T-helper 17 cell (primary cell): ENCODE measurements around the gene TTC21A. TPM values are rescaled to one million over a fixed set of nuclear protein-coding genes. Genes with fewer than 3 reads are reported as not detected.

ENCODE experiments used
- ATAC-seq: fragments of 150-1000 bp; cut with Tn5 transposase; 2 replicates; pipeline ENCODE4 v1.10.0; 2021; ENCODE audit warnings: mild to moderate bottlenecking, moderate library complexity
- DNase-seq, 3 donors: peaks; one replicate each; pipeline versions ENCODE4 v3.0.0 to v3.0.0-alpha.2; 2020 to 2021
- H3K9me3 ChIP-seq: one replicate; pipeline ENCODE4 v1.7.0; 2013; ENCODE audit warnings: low read length, mild to moderate bottlenecking; ENCODE audit not compliant: control insufficient read depth, poor library complexity, severe bottlenecking
- H3K27ac Mint-ChIP-seq: one replicate; pipeline ENCODE4 v1.8.0; 2022; ENCODE audit warnings: mild to moderate bottlenecking, moderate library complexity, mixed read lengths
- H3K27me3 Mint-ChIP-seq: one replicate; pipeline ENCODE4 v1.8.0; 2022; ENCODE audit warnings: mixed read lengths
- H3K36me3 Mint-ChIP-seq: one replicate; pipeline ENCODE4 v1.8.0; 2022; ENCODE audit warnings: low read depth, mixed read lengths
- H3K4me1 Mint-ChIP-seq: one replicate; pipeline ENCODE4 v1.8.0; 2022; ENCODE audit warnings: mild to moderate bottlenecking, mixed read lengths
- H3K4me3 Mint-ChIP-seq: one replicate; pipeline ENCODE4 v1.8.0; 2022; ENCODE audit warnings: mild to moderate bottlenecking, moderate library complexity, mixed read lengths
- total RNA-seq, 4 donors: library from RNA in 2 of 4; stranded (reverse) in 2 of 4; gene quantifications; one replicate each; pipeline ENCODE4 v1.2.3 and lab custom pipeline; 2022 to 2026

TTC21A gene
- total RNA-seq, 2 donors from 2014 or later: 3.5 to 12.3 TPM

GRCh38 chr3:39181408-39182335 lies 74.2 kb downstream of the TTC21A start:
- Mint-ChIP-seq H3K4me3 (peak overlapping the region; percentile 84), H3K36me3 (no peaks in the 10 kb centered on the region), H3K27me3 (no peaks in the 10 kb centered on the region), H3K27ac (peak overlapping the region; percentile 95), H3K4me1 (peaks cover 30% of the 10 kb centered on the region)
- DNase-seq (no peak), ATAC-seq (no peak)
- H3K9me3 ChIP-seq: no peaks in the 10 kb centered on the region

GRCh38 chr3:39183211-39184080 lies 76.0 kb downstream of the TTC21A start:
- Mint-ChIP-seq H3K27ac (peak overlapping the region; percentile 70), H3K4me3 (no peak overlapping the region), H3K27me3 (no peaks in the 10 kb centered on the region), H3K4me1 (peaks cover 26% of the 10 kb centered on the region), H3K36me3 (no peaks in the 10 kb centered on the region)
- no peak for ATAC-seq
- DNase-seq: no peak
- no peaks in the 10 kb centered on the region for H3K9me3 ChIP-seq

DNA sequence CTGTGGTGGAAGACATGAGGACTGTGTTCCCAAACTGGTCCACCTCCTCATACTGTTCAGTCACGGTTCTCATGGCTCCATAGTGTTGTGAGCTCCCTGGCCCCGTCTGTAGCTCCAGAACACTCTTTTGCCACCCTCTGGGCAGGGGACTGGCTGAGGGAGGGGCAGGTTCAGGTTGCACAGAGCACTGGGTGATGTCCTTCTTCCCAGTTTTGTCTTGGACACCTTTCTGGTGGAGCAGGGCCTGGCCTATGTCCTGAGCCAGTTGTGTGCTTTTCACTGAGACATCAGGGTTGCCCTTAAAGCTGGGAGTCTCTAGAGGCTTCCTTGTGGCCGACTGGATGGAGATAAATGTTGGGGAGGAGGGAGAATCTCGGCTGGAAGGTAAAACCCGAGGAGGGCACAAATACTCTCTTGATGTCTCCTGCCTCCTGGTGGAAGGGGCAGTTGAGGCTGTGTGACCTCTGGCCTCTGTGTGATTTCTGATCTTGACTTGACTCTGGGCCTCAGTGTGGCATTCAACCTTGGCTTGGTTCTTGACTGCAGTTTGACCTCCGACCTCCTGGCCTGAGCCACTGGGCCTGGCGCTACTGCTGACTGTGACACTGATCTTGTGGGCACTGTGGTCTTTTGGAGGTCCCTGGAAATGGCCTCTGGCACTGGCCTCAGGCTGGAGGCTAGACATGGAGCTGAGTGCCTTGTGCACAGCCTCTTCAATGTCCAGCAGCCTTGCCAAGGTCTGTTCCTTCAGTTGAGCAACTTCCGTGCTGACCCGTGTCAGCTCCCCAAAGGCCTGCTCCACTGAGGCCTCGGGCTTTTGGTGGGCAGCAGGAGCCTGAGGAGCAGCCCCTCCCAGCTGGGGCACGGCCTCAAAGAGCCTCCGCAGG lies 76.8 kb downstream of the TTC21A start:
- H3K4me1 Mint-ChIP-seq: peaks cover 18% of the 10 kb centered on the region
- no peak overlapping the region for H3K4me3 Mint-ChIP-seq
- peak overlapping the region; percentile 19 for H3K27ac Mint-ChIP-seq
- ATAC-seq (no peak), DNase-seq (no peak)
- H3K27me3 Mint-ChIP-seq: no peaks in the 10 kb centered on the region
- H3K36me3 Mint-ChIP-seq: no peaks in the 10 kb centered on the region
- H3K9me3 ChIP-seq: no peaks in the 10 kb centered on the region

DNA sequence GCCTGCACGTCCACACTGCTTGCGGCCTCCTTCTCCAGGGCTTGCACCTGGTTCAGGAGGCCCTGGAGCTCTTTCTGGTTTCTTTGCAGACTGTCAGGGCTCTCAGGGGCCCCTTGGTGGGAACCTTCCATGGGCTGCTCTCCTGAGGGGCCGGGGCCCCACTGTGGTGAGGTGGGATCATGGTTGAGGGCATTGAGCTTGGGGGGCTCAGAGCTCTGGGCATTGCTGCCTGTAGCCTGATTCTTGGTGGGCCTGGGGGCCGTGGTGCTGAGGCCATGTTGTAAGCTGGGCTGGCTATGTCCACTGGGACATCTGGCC lies 77.4 kb downstream of the TTC21A start:
- DNase-seq (no peak), ATAC-seq (no peak)
- no peaks in the 10 kb centered on the region for H3K9me3 ChIP-seq
- Mint-ChIP-seq H3K27ac (peak overlapping the region; percentile 65), H3K36me3 (no peaks in the 10 kb centered on the region), H3K27me3 (no peaks in the 10 kb centered on the region), H3K4me3 (no peak overlapping the region), H3K4me1 (peaks cover 16% of the 10 kb centered on the region)

- no peak for ATAC-seq
- DNase-seq: no peak
- peak overlapping the region; percentile 65 for H3K27ac Mint-ChIP-seq
- H3K4me1 Mint-ChIP-seq: peaks cover 11% of the 10 kb centered on the region
- H3K4me3 Mint-ChIP-seq: no peak overlapping the region
- no peaks in the 10 kb centered on the region for H3K36me3 Mint-ChIP-seq
- H3K27me3 Mint-ChIP-seq: no peaks in the 10 kb centered on the region
- H3K9me3 ChIP-seq: no peaks in the 10 kb centered on the region
These were observed 78.0 kb downstream of the TTC21A start for GRCh38 chr3:39185326-39185958.

GRCh38 chr3:39185959-39186691 lies 78.6 kb downstream of the TTC21A start:
- H3K27ac Mint-ChIP-seq: no peak overlapping the region
- H3K9me3 ChIP-seq: no peaks in the 10 kb centered on the region
- DNase-seq (no peak), ATAC-seq (no peak)
- no peaks in the 10 kb centered on the region for H3K27me3 Mint-ChIP-seq
- no peak overlapping the region for H3K4me3 Mint-ChIP-seq
- H3K36me3 Mint-ChIP-seq: no peaks in the 10 kb centered on the region
- peaks cover 7% of the 10 kb centered on the region for H3K4me1 Mint-ChIP-seq

- no peak overlapping the region for H3K27ac Mint-ChIP-seq
These were observed 79.2 kb downstream of the TTC21A start for GRCh38 chr3:39186692-39187151.

DNA sequence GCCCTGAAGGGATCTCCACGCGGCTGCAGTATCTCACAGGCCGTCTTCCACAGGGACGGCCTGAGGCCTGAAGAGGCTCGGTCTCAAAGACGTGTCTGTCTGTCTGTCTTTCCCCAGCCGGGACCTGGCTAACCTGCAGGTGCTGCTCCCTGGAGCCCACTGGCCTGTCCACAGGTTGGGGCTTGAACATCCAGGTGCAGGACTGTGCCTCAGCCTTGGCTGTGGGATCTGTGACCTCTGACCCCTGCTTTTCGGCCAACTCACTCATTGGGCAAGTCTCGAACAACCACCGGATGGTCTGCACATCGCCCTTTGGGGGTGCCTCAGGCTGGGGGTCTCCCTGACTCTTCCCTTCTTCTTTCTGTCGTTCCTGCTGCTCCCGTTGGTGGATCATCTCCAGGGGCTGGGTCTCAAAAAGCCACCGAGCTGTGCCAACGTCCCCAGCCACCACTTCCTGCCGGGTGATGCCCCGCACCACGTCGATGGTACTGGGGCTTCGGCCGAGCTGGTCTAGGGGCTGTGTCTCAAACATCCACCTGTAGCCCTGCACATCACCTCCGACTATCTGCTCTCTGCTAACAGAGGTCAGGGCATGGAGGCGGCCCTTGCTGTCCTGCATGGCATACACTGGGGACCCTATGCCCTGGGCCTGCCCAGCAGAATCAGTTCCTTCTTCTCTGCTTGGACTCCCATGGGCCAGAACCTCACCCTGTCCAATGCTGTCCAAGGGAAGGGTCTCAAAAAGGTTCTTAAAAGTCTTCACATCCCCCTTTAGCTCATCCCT lies 80.1 kb downstream of the TTC21A start:
- peaks cover 4% of the 10 kb centered on the region for H3K4me1 Mint-ChIP-seq
- H3K9me3 ChIP-seq: no peaks in the 10 kb centered on the region
- no peak overlapping the region for H3K27ac Mint-ChIP-seq
- no peak overlapping the region for H3K4me3 Mint-ChIP-seq
- no peaks in the 10 kb centered on the region for H3K36me3 Mint-ChIP-seq
- DNase-seq: no peak
- no peaks in the 10 kb centered on the region for H3K27me3 Mint-ChIP-seq
- ATAC-seq: no peak

More at GRCh38 chr3:39186692-39187151, 79.2 kb downstream of the TTC21A start:
- Mint-ChIP-seq H3K27me3 (no peaks in the 10 kb centered on the region), H3K4me3 (no peak overlapping the region), H3K4me1 (peaks cover 4% of the 10 kb centered on the region), H3K36me3 (no peaks in the 10 kb centered on the region)
- H3K9me3 ChIP-seq: no peaks in the 10 kb centered on the region
- no peak for ATAC-seq
- no peak for DNase-seq

Other genes starting within 250 kb of the TTC21A start
- gene SCN11A, start 55.7 kb upstream of the TTC21A start, total RNA-seq: under 1 TPM in 1 of 2 donors, not detected in 1; 0.05 TPM
- 100 to 1,000 TPM; 102 to 107 TPM for gene WDR48, start 55.7 kb upstream of the TTC21A start, total RNA-seq
- gene GORASP1, start 53 bp upstream of the TTC21A start, total RNA-seq: 10 to 100 TPM; 29.2 to 40.1 TPM
- gene CSRNP1, start 45.9 kb downstream of the TTC21A start, total RNA-seq: 100 to 1,000 TPM; 356 to 408 TPM
- not detected for gene XIRP1, start 84.9 kb downstream of the TTC21A start, total RNA-seq
- gene CX3CR1, start 172.4 kb downstream of the TTC21A start, total RNA-seq: 1 to 10 TPM in 1 of 2 donors, under 1 TPM in 1; 0.65 to 3.1 TPM
- 1 to 10 TPM; 2.5 to 9.0 TPM for gene CCR8, start 222.0 kb downstream of the TTC21A start, total RNA-seq